Measurements from ENCODE around the gene PAWR.

PAWR gene

DNA sequence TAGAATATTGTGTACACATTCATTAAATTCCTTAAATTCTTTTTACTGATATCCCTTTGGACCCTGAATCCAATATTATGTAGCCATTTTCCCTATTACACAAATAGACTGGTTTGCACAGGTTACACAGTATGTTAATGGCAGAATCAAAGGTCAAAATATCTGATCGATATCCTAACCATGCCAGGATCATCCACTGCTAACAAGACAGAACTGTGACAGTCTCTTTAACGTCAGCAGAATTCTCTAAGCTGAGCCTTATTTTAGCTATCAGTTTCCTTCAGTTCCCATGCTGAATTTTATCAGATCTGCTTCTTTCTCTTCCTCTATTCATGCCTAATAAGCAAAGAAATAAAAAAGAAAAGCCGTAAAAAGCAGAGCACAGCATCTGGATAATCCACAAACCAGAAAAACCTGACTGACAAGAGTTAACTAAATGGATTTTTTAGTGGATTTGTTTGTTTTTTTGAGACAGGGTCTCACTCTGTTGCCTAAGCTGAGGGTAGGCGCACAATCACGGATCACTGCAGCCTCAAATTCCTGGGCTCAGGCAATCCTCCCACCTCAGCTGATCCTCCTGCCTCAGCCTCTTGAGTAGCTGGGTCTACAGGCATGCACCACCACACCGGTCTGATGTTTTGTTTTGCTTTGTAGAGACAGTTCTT is 130.4 kb downstream of the PAWR start:
- TF ChIP-seq CSDC2 (CRISPR knock-in tag; IDR thresholded peaks at IDR 0.05) (no peak), TOX (CRISPR knock-in tag; IDR thresholded peaks at IDR 0.05; ENCODE audit: borderline replicate concordance) (no peak), ZFP30 (CRISPR knock-in tag; IDR thresholded peaks at IDR 0.05) (no peak), ZC3H10 (CRISPR knock-in tag; IDR thresholded peaks at IDR 0.05) (no peak), GLIS3 (CRISPR knock-in tag; IDR thresholded peaks at IDR 0.05) (no peak), RARB (CRISPR knock-in tag; IDR thresholded peaks at IDR 0.05) (no peak), BACH2 (CRISPR knock-in tag; IDR thresholded peaks at IDR 0.05; ENCODE audit: borderline replicate concordance) (no peak), PPARA (CRISPR knock-in tag; IDR thresholded peaks at IDR 0.05; ENCODE audit: borderline replicate concordance) (no peak)
- TF ChIP-seq, protein P1, sequence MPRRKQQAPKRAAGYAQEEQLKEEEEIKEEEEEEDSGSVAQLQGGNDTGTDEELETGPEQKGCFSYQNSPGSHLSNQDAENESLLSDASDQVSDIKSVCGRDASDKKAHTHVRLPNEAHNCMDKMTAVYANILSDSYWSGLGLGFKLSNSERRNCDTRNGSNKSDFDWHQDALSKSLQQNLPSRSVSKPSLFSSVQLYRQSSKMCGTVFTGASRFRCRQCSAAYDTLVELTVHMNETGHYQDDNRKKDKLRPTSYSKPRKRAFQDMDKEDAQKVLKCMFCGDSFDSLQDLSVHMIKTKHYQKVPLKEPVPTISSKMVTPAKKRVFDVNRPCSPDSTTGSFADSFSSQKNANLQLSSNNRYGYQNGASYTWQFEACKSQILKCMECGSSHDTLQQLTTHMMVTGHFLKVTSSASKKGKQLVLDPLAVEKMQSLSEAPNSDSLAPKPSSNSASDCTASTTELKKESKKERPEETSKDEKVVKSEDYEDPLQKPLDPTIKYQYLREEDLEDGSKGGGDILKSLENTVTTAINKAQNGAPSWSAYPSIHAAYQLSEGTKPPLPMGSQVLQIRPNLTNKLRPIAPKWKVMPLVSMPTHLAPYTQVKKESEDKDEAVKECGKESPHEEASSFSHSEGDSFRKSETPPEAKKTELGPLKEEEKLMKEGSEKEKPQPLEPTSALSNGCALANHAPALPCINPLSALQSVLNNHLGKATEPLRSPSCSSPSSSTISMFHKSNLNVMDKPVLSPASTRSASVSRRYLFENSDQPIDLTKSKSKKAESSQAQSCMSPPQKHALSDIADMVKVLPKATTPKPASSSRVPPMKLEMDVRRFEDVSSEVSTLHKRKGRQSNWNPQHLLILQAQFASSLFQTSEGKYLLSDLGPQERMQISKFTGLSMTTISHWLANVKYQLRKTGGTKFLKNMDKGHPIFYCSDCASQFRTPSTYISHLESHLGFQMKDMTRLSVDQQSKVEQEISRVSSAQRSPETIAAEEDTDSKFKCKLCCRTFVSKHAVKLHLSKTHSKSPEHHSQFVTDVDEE (CRISPR knock-in tag; IDR thresholded peaks at IDR 0.05) = no peak
- TF ChIP-seq, protein P2, sequence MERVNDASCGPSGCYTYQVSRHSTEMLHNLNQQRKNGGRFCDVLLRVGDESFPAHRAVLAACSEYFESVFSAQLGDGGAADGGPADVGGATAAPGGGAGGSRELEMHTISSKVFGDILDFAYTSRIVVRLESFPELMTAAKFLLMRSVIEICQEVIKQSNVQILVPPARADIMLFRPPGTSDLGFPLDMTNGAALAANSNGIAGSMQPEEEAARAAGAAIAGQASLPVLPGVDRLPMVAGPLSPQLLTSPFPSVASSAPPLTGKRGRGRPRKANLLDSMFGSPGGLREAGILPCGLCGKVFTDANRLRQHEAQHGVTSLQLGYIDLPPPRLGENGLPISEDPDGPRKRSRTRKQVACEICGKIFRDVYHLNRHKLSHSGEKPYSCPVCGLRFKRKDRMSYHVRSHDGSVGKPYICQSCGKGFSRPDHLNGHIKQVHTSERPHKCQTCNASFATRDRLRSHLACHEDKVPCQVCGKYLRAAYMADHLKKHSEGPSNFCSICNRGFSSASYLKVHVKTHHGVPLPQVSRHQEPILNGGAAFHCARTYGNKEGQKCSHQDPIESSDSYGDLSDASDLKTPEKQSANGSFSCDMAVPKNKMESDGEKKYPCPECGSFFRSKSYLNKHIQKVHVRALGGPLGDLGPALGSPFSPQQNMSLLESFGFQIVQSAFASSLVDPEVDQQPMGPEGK (CRISPR knock-in tag; IDR thresholded peaks at IDR 0.05; ENCODE audit: borderline replicate concordance) = no peak
- TF ChIP-seq, protein P3, sequence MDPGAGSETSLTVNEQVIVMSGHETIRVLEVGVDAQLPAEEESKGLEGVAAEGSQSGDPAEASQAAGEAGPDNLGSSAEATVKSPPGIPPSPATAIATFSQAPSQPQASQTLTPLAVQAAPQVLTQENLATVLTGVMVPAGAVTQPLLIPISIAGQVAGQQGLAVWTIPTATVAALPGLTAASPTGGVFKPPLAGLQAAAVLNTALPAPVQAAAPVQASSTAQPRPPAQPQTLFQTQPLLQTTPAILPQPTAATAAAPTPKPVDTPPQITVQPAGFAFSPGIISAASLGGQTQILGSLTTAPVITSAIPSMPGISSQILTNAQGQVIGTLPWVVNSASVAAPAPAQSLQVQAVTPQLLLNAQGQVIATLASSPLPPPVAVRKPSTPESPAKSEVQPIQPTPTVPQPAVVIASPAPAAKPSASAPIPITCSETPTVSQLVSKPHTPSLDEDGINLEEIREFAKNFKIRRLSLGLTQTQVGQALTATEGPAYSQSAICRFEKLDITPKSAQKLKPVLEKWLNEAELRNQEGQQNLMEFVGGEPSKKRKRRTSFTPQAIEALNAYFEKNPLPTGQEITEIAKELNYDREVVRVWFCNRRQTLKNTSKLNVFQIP (CRISPR knock-in tag; IDR thresholded peaks at IDR 0.05; ENCODE audit: borderline replicate concordance, low read depth) = no peak
- no peak for ATAC-seq

DNA sequence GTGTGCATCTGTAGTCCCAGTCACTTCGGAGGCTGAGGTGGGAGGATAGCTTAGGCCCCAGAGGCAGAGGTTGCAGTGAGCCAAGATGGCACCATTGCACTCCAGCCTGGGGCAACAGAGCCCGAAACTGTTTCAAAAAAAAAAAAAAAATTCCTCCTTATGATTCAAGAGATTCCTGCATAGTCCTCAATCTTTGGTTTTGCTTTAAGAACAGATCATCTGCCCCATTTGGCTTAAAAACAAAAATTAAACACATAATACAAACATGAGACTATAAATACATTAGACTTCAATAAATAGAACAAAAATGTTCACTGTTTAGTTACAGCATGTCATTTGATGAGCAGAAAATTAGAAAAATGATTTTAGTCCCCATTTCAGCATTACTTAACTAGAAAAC is 131.2 kb downstream of the PAWR start:
- ATAC-seq = no peak

More for the DNA sequence above, 131.2 kb downstream of the PAWR start:
- TF ChIP-seq ZC3H10 (CRISPR knock-in tag; IDR thresholded peaks at IDR 0.05) = no peak
- TF ChIP-seq, protein P3 (CRISPR knock-in tag; IDR thresholded peaks at IDR 0.05; ENCODE audit: borderline replicate concordance, low read depth) = no peak
- TF ChIP-seq SNAI2 (CRISPR knock-in tag; IDR thresholded peaks at IDR 0.05) = no peak
- TF ChIP-seq, protein P1 (CRISPR knock-in tag; IDR thresholded peaks at IDR 0.05) = no peak
- TF ChIP-seq ZFP30 (CRISPR knock-in tag; IDR thresholded peaks at IDR 0.05) = no peak
- no peak for TF ChIP-seq PPARA (CRISPR knock-in tag; IDR thresholded peaks at IDR 0.05; ENCODE audit: borderline replicate concordance)
- TF ChIP-seq, protein P2 (CRISPR knock-in tag; IDR thresholded peaks at IDR 0.05; ENCODE audit: borderline replicate concordance) = no peak
- TF ChIP-seq TCF4 (CRISPR knock-in tag; IDR thresholded peaks at IDR 0.05; ENCODE audit: borderline replicate concordance) = no peak
- no peak for TF ChIP-seq CSDC2 (CRISPR knock-in tag; IDR thresholded peaks at IDR 0.05)
- no peak for TF ChIP-seq ZNF8 (CRISPR knock-in tag; IDR thresholded peaks at IDR 0.05)
- TF ChIP-seq ARNTL (CRISPR knock-in tag; IDR thresholded peaks at IDR 0.05; ENCODE audit: borderline replicate concordance, low read depth) = no peak
- TF ChIP-seq ZFP3 (CRISPR knock-in tag; IDR thresholded peaks at IDR 0.05) = no peak
- TF ChIP-seq TOX (CRISPR knock-in tag; IDR thresholded peaks at IDR 0.05; ENCODE audit: borderline replicate concordance) = no peak
